GM21515 (cell line): ENCODE measurements around the gene RIPOR3.
"Not testable (repeated sequence)": the region's sequence is repeated elsewhere in the genome, so short reads cannot be mapped to it uniquely, and the experiment has no call there.

Experiments
- ATAC-seq: cut with Tn5 transposase; IDR thresholded peaks from one replicate; pipeline ENCODE4 v1.9.1; 2021; ENCODE audit not compliant: unreplicated experiment

Gene RIPOR3

DNA sequence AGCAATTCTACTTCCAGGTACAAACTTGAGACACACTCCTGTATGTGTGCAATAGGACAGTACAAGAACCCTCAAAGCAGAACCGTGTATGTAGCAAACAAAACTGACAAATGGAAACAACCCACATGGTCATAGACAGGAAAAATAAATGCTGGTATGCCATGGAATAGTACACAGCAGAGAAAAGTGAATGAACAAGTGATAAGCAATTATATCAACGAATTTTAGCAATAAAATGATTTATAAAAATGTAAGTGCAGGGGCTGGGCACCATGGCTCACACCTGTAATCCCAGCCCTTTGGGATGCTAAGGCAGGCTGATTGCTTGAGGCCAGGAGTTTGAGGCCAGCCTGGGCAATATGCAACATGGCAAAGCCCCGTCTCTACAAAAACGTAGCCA lies 9.3 kb downstream of the RIPOR3 start:
- no peak for ATAC-seq

- no peak for ATAC-seq
These were observed 9.8 kb downstream of the RIPOR3 start for GRCh38 chr20:50681359-50682064.

- no peak for ATAC-seq
These were observed 11.0 kb downstream of the RIPOR3 start for GRCh38 chr20:50680105-50680960.

- ATAC-seq = no peak
These were observed 11.6 kb downstream of the RIPOR3 start for GRCh38 chr20:50679753-50680104.

DNA sequence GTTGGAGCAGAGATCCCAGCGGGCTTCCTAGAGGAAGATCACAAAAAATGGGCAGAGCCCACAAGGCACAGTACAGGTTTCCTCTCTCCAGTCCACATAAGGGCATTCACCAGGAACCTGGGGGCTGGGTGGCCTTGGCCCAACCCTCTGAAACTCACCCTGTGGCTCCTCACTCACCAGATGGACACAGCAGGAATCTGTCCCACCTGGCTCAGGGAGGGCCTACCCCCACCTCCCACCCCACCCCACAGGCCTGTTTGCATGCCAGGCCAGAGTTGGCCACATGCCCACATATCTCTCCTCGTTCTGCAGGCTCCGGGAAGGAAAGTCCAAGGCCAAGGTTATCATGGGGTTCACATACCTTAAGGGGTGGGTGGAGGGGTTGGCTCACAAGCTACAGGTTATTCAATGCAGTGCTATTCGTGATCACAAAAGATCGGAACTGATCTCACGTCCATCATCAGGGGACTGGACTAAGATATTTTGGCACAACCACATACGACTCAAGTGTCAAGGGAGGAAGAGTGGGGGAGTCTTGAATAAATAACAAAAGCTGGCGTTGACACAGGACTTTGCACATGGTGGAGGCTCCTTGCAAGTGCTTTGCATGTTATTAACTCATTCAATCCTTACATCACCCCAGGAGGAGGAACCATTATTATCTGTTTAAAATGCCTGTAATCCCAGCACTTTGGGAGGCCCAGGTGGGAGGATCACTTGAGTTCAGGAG lies 13.0 kb downstream of the RIPOR3 start:
- ATAC-seq = no peak

DNA sequence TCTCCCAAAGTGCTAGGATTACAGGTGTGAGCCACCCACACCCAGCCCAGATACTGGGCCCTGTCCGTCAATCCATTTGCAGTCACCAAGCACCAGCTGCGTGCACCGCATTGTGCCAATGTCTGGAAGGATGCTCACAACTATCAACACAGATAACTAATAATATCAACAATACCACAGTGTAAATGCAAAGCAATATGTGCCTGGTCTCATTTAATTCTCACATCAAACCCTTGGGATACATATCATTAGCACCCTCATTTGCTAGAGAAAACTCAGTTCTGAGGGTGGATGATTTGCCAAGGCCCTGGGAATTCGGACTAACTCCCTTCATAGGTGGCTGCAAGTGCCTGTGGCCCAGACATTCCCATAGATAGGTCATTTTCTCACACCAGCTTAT lies 14.5 kb downstream of the RIPOR3 start:
- ATAC-seq = no peak

GRCh38 chr20:50676377-50676731 lies 15.0 kb downstream of the RIPOR3 start:
- not testable (repeated sequence) for ATAC-seq

GRCh38 chr20:50675671-50676376 lies 15.5 kb downstream of the RIPOR3 start:
- ATAC-seq = no peak

DNA sequence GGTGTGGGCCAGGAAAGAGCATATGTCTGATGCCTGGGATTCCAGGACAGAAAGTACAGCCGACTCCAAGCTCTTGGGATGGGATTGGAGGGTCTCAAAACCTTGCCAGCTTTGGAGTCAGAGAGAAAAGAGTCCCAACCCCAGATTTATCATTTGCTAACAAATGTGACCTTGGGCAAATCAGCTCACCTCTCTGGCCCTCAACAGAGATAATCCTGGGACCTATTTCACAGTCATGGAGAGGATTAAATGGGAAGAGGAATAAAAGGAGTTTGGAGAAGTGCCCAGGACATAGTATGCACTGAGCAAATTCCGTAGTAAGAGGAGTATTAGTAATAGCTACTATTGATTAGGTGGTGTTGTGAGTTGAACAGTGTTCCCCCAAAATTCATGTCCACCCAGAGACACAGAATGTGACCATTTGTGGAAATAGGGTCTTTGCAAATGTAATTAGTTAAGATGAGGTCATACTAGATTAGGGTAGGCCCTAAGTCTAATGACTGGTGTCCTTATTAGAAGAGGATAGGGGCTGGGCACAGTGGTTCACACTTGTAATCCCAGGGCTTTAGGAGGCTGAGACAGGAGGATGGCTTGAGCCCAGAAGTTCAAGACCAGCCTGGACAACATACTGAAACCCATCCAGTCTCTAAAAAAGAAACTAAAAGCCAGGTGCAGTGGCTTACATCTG lies 17.1 kb downstream of the RIPOR3 start:
- ATAC-seq = no peak

- no peak for ATAC-seq
These were observed 17.7 kb downstream of the RIPOR3 start for GRCh38 chr20:50673466-50674137.

DNA sequence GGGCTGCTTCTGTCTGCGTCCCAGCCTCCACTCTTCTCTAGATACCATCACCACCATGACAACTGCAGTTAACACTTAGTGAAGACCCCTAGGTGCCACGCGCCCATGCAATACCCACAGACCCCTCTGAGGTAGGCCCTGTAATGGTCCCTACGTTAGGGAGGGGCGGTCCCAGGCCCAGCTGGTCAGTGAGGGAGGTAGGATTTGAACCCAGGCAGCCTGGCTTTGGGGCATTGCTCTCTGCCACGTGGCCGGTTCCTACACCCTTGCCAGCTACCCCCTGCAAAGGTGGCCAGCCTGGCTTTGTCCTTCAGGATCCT lies 18.2 kb downstream of the RIPOR3 start:
- no peak for ATAC-seq

DNA sequence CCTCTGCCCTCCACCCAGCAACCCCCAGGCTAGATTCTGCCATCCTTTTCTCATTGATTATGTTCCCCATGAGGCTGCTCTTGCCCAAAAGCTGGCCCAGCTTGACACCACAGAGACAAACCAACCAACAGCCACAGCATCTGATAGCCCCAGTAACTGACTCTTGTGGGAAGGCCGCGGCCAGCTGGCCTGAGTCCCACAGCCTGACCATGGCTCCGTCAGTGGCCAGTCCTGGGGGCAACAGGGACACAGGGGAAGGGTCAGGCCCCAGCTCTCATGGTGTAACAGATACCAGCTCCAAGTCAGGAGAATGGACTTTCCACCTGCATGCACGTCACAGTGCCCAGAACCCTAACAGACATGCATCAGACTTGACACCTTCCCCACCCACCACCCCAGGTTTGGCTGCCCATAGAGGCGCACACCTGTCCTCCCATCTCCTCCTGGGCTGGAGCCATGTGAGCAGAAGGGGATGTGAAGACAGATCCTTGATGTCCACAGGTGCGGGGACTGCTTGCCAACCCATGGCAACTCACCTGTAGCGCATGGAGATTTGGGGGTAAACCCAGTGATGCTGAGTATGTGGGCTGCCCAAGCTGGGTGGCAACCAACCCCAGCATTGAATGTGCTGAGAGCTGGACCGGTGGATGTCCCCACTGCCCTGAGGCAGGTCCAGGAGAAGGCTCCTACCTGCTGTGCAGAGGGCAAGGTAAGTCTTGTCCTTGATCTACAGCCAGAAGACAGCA lies 18.8 kb downstream of the RIPOR3 start:
- ATAC-seq = no peak

DNA sequence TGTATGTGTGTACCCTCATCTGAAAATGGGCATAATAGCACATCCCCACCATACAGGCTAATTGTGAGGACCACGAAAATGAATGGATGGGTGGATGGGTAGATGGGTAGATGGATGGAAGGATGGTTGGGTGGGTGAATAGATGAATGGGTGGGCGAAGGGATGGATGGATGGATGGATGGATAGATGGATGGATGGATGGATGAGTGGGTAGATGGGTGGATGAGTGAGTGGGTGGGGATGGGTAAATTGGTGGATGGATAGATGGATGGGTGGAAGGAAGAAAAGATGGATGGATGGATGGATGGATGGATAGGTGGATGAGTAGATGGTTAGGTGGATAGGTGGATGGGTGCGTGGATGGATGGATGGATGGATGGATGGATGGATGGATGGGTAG lies 19.7 kb downstream of the RIPOR3 start:
- ATAC-seq = no peak

GRCh38 chr20:50671010-50671409 lies 20.3 kb downstream of the RIPOR3 start:
- not testable (repeated sequence) for ATAC-seq

DNA sequence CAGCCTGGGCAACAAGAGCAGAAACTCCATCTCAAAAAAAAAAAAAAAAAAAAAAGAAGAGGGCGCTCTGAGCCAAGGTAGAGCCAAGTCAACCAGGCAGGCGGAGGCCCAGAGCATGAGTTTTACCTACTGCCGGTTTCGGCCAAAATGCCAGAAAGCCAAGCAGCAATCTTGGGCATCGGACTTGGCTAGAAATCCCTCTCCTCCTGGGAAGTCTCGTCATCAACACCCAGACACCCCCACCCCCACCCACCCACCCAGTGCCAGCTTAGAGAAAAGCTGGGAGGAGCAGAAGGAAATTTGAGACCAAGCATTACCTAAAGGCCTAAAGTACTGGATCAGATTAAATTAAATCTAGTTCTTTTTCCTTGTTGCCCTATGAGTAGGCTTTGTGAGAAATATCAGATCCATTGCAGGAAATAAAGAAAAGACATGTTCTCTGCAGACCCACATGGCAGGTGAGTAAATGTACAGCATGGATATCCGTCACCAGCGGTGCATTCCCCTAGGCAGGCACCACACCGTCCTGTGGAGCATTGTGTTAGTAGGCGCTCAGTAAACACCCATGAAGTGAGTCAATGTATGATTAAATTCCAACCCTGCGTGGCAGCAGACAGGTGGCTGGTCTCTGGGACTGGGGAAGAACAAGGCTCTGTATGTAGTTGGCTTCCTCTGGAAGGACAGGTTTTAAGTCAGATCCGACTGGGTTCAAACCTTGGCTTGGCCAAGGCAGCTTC lies 21.0 kb downstream of the RIPOR3 start:
- ATAC-seq = no peak

GRCh38 chr20:50668798-50669197 lies 22.5 kb downstream of the RIPOR3 start:
- ATAC-seq = no peak

DNA sequence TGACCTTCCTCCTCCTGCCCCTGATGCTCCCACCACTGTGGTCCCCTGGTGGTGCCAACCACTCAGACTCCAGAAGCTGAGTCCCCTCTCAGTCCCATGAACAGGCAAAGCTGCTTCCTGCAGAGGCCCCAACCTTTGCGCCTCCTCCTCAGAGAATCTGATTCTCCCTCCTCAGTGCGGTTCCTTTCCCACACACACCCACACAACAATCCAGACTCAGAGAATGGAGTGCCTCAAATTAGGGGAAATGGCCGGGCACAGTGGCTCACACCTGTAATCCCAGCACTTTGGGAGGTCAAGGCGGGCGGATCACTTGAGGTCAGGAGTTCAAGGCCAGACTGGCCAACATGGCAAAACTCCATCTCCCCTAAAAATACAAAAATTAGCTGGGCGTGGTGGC lies 23.0 kb downstream of the RIPOR3 start:
- ATAC-seq = no peak

DNA sequence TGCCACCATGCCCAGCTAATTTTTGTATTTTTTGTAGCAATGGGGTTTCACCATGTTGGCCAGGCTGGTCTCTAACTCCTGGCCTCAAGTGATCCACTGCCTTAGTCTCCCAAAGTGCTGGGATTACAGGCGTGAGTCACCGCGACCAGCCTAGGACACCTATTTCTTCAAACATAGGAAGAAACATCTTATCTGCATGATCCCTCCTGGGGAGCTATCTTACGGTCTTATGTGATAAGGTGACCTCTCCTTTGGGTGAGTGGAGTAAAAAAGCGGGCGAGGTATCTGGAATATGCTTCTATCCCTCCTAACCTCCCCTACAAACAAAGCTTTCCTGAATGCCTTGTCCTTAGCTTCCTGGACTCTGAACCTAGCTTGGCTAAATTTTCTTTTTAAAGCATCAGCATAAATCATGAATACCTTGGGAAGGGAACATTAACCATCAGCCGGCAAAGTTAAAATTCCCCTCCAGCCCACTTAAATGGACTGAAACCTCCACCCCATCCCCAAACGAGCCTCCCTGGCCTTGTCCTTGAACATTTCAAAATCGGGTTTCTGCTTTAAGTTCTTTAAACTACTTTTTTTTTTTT lies 24.5 kb downstream of the RIPOR3 start:
- no peak for ATAC-seq

DNA sequence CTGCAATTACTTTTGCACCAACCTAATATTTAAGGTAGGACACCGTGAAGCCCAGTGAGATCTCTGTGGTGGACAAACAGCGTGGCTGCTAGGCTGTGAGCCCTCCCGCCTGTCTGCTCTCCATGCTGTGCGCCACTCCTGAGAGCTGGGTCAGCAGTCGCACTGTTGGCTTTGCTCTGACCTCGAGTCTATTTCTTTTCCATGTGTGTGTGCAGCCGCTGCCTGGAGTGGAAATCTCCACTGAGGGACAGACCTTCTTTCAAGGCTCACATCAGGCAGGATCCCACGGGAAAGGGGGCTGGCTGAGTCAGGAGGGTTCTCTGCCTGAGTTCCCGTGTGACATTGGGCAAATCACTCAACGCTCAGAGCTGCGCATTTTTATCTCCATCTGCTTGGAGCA lies 27.1 kb downstream of the RIPOR3 start:
- ATAC-seq = no peak
